ENCODE results near the gene TBC1D19. TPM values are rescaled to one million over a fixed set of nuclear protein-coding genes. Genes with fewer than 3 reads are reported as not detected.

The TBC1D19 gene
- total and polyA plus RNA-seq, 8 donors, result 1.4 to 57.6 (median 5.1) TPM

- intact Hi-C loops (cut with DNase I; ENCODE audit: low total_unique reads), result no loop called here
- Histone ChIP-seq H3K4me3 (no peak overlapping the region), H3K4me1 (no peaks in the 10 kb centered on the region), H3K27ac (no peak overlapping the region), H3K27me3 (no peaks in the 10 kb centered on the region), H3K9me3 (no peaks in the 10 kb centered on the region), H3K36me3 (no peaks in the 10 kb centered on the region)
- no peak for TF ChIP-seq CTCF (IDR thresholded peaks at IDR 0.05)
- TF ChIP-seq EP300 (IDR thresholded peaks at IDR 0.05), result no peak
- TF ChIP-seq POLR2AphosphoS5 (IDR thresholded peaks at IDR 0.05), result no peak
- TF ChIP-seq POLR2A (IDR thresholded peaks at IDR 0.05), result no peak
- DNase-seq, result no peak
- 79 to 98% (median 94%) methylated on average over 1 of the region's 1 CpG for WGBS, 5 donors
These were observed 10.5 kb upstream of the TBC1D19 start for GRCh38 chr4:26573389-26573794.

GRCh38 chr4:26574563-26574962 lies 9.3 kb upstream of the TBC1D19 start:
- 50 to 80% (median 63%) methylated on average over 1 of the region's 1 CpG for whole genome bisulfite sequencing, 5 donors
- Histone ChIP-seq H3K27ac (no peak overlapping the region), H3K27me3 (no peaks in the 10 kb centered on the region), H3K36me3 (no peaks in the 10 kb centered on the region), H3K9me3 (no peaks in the 10 kb centered on the region), H3K4me3 (no peak overlapping the region), H3K4me1 (no peaks in the 10 kb centered on the region)
- TF ChIP-seq POLR2AphosphoS5 (IDR thresholded peaks at IDR 0.05), result no peak
- no peak for TF ChIP-seq POLR2A (IDR thresholded peaks at IDR 0.05)
- TF ChIP-seq CTCF (IDR thresholded peaks at IDR 0.05), result no peak
- TF ChIP-seq EP300 (IDR thresholded peaks at IDR 0.05), result no peak
- DNase-seq, result no peak
- intact Hi-C loops (cut with DNase I; ENCODE audit: low total_unique reads), result no loop called here

- DNase-seq, result peak in 1 of 2 donors; percentile 44
- Histone ChIP-seq H3K4me3 (no peak overlapping the region), H3K36me3 (no peaks in the 10 kb centered on the region), H3K4me1 (no peaks in the 10 kb centered on the region), H3K27me3 (no peaks in the 10 kb centered on the region), H3K9me3 (no peaks in the 10 kb centered on the region), H3K27ac (no peak overlapping the region)
- TF ChIP-seq EP300 (IDR thresholded peaks at IDR 0.05) (no peak), POLR2A (IDR thresholded peaks at IDR 0.05) (no peak), CTCF (IDR thresholded peaks at IDR 0.05) (no peak), POLR2AphosphoS5 (IDR thresholded peaks at IDR 0.05) (no peak)
- 47 to 59% (median 55%) methylated on average over 7 of the region's 7 CpGs for WGBS, 5 donors
- intact Hi-C loops (cut with DNase I; ENCODE audit: low total_unique reads), result no loop called here
These were observed 7.6 kb upstream of the TBC1D19 start for GRCh38 chr4:26576231-26576739.

GRCh38 chr4:26577066-26577465 lies 6.8 kb upstream of the TBC1D19 start:
- Histone ChIP-seq H3K36me3 (no peaks in the 10 kb centered on the region), H3K27me3 (no peaks in the 10 kb centered on the region), H3K4me3 (no peak overlapping the region), H3K4me1 (no peaks in the 10 kb centered on the region), H3K9me3 (no peaks in the 10 kb centered on the region), H3K27ac (no peak overlapping the region)
- 30 to 73% (median 56%) methylated on average over 2 of the region's 2 CpGs for WGBS, 5 donors
- DNase-seq, result no peak
- TF ChIP-seq POLR2A (IDR thresholded peaks at IDR 0.05) (no peak), EP300 (IDR thresholded peaks at IDR 0.05) (no peak), POLR2AphosphoS5 (IDR thresholded peaks at IDR 0.05) (no peak), CTCF (IDR thresholded peaks at IDR 0.05) (no peak)
- intact Hi-C loops (cut with DNase I; ENCODE audit: low total_unique reads), result no loop called here

Measured in stomach (tissue), 9 donors.